NCI-H748 treated with DMSO at 0.1 percent for 48 hours (cell line): ENCODE data around the gene VKORC1.

Experiments
- DNase-seq: peaks from one replicate; lab custom pipeline; 2025; lab: John Stamatoyannopoulos, UW

The VKORC1 gene

GRCh38 chr16:31082368-31083045, 12.1 kb downstream of the VKORC1 start:
- DNase-seq: no peak

- DNase-seq: no peak
Observed at GRCh38 chr16:31081428-31082351, 12.9 kb downstream of the VKORC1 start.

- DNase-seq: no peak
Observed at GRCh38 chr16:31080756-31081419, 13.7 kb downstream of the VKORC1 start.

- no peak for DNase-seq
Observed at GRCh38 chr16:31080035-31080629, 14.5 kb downstream of the VKORC1 start.

- no peak for DNase-seq
Observed at GRCh38 chr16:31079342-31079944, 15.2 kb downstream of the VKORC1 start.

GRCh38 chr16:31078597-31079341, 15.8 kb downstream of the VKORC1 start:
- DNase-seq: no peak

GRCh38 chr16:31077592-31078396, 16.8 kb downstream of the VKORC1 start:
- no peak for DNase-seq

GRCh38 chr16:31077024-31077423, 17.6 kb downstream of the VKORC1 start:
- no peak for DNase-seq

- no peak for DNase-seq
Observed at GRCh38 chr16:31076319-31076718, 18.3 kb downstream of the VKORC1 start.

GRCh38 chr16:31074814-31075183, 19.8 kb downstream of the VKORC1 start:
- no peak for DNase-seq

- DNase-seq: peak; percentile 92
Observed at GRCh38 chr16:31073970-31074813, 20.4 kb downstream of the VKORC1 start, which contains the start of the genes ZNF646 and ZNF668. Gene ZNF646, plus strand, starts transcription at chr16:31074422. Its CDS starts 1,903 bp downstream, at chr16:31076325. Gene ZNF668, minus strand, starts transcription at chr16:31074240. Its CDS starts 9,781 bp downstream, at chr16:31064459.

GRCh38 chr16:31073142-31073969, 21.2 kb downstream of the VKORC1 start:
- DNase-seq: peak; percentile 57

- DNase-seq: no peak
Observed at GRCh38 chr16:31072540-31073141, 22.0 kb downstream of the VKORC1 start.

- no peak for DNase-seq
Observed at GRCh38 chr16:31071861-31072260, 22.7 kb downstream of the VKORC1 start.

GRCh38 chr16:31067342-31067741, 27.3 kb downstream of the VKORC1 start:
- no peak for DNase-seq

GRCh38 chr16:31064882-31065461, 29.6 kb downstream of the VKORC1 start:
- no peak for DNase-seq

GRCh38 chr16:31063843-31064611, 30.6 kb downstream of the VKORC1 start:
- DNase-seq: no peak
